GM18907 (cell line): ENCODE data around the gene TMEM108.

Experiments used
- ATAC-seq: cut with Tn5 transposase; IDR thresholded peaks from one replicate; pipeline ENCODE4 v1.9.1; 2021; ENCODE audit warnings: mild to moderate bottlenecking, moderate library complexity; ENCODE audit not compliant: unreplicated experiment

The TMEM108 gene

DNA sequence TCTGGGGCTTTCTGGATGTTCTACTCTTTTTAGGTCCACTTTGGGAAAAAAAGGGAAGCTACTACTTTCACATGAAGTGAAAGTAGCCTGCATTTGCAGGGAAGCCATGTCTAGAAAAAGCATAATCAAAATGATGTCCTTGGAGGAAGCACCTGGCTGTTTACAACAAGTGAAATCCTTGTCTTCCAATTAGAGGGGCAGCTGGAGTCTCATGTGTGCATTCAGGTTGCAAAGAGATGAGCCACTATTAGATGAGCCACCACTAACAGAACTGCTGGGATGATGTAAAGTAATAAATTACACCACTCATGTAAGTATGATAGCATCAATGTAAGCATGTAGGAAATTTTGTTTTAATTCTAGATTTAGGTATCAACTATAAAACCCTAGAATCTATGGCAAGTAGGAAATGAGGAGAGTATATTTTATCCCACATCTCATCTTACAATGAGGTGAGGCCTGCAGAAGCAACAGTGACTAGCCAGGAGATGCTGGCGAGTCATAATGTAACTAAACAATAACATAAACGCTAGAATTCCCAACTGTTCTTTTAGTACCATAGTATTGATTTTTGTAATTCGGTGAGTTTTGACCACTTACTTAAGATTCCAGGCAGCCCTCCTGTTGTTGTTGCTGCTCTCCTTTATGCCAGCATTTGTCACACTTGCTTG, 75.9 kb downstream of the TMEM108 start:
- ATAC-seq = no peak

DNA sequence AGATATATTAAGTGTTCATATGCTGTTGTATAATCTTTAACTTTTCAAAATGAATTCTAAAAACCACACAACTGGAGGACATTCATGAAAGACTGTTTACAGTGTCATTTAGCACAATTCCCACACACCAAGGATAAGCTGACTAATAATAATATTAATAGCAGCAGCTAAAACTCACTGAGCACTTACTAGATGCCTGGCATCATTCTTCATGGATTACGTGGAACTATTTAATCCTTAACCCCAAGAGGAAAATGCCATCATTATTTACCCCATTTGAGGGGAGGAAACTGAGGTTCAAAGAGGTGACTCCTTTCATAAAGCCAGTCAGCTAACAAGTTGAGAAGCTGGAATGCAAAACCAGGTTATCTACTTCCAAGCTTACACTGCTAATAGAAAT, 77.0 kb downstream of the TMEM108 start:
- no peak for ATAC-seq

DNA sequence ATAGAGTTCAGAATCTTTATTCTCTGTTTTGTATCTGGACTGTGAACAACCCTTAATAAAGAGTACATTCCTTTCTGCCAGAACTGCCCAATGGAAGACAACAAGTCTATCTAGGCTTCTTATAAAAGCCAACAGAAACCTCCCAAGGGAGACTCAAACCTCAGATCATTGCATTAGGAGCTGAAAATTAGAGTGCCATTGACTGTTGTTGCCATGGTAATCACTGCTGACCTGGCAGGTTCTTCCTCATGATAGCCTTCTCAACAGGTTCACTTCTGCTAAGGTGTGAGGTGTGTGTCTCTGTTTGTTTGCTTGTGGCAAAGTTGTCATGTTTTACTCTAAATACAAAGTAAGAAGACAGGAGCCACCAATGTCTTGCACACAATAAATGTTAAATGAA, 79.2 kb downstream of the TMEM108 start:
- ATAC-seq = no peak

DNA sequence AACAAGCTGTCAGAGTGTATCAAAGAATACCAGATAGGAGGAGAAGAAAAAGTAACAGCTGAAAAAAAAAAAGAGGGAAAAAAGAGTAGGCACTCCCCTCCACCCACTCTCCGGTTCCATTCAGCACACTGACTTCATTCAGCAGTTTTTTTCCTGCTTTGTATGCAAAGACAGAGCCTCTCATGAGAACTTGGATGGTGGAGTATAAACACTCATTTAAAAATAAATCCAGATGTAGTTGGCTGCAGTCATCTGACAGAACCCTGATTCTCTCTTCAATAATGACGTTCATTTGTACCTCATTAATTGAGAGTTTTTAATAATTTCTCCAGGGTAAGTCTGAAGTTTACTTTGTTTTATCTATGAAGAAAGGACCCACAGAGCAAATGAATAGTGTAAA, 81.0 kb downstream of the TMEM108 start:
- no peak for ATAC-seq

DNA sequence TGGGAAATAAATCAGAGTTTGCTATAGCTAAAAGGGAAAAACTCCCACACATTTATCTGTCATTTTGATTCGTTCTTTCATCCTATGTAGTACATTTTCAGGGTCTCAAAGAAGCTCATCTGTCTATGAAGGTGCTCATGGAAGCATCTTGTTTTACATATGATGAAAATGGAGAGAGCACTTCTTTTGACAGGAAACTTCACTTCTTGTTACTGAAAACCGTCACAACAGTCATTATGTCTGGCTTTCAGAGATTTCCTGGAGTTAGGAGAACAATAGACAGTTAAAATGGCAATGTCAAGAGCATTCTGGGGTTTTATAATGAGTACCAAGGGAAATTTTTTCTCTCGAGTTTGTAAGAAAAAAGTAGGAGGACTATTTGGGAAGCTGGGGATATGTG, 83.3 kb downstream of the TMEM108 start:
- ATAC-seq = no peak

DNA sequence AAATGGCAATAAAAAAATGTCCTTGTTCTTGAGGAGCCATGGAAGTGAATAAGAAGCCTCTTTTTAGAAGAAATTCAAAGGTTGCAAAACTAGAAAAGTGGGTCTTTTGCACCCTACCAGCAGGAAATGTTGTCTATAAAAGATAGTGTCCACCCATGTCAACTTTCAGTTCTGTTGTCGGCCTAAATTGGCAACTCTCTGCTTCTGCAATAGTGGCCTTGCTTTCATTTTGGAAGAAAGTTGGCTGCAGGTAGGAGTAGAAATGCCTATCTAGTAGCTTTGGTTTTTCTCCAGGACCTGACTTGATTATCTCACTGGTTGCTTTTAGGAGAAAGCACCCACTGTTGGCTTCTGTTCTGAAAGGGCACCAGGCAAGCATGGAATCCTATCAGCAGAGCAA, 85.4 kb downstream of the TMEM108 start:
- no peak for ATAC-seq

DNA sequence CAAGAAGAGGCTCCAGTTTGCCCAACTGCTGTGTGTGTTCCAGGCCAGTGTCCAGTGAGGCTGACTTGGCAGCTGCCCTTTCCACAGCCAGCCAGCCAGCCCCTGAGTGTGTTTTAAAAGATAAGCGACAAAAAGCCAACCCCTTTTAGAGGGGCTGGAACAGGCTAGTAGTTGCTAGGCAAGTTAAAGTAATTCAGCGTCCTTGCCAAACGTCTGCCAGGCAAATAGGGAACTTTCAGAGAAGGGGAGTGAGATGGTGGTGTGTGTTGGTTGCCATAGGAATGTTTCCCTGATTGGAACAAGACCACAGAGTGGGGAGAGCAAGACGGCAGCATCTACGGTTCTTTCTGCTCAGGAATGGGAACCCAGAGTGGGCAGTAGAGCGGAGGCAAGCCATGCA, 86.3 kb downstream of the TMEM108 start:
- no peak for ATAC-seq

DNA sequence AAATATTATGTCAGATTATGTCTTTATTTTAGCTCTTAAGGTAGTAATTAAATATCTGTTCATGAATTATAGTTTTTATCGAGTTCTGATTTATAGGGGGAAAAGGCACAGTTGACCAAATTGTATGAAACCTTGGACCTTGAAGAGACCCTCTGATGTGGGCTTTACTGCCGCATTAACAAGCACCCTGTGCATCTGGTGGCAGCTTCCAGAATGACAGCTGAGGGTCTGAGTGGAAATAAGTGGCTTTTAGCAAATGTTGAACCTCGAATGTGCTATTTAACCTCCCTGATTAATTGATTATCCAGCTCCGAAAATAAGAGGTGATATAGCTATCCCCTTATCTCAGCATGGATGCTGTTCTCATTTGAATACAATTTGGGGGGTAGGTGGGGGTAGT, 87.0 kb downstream of the TMEM108 start:
- no peak for ATAC-seq

DNA sequence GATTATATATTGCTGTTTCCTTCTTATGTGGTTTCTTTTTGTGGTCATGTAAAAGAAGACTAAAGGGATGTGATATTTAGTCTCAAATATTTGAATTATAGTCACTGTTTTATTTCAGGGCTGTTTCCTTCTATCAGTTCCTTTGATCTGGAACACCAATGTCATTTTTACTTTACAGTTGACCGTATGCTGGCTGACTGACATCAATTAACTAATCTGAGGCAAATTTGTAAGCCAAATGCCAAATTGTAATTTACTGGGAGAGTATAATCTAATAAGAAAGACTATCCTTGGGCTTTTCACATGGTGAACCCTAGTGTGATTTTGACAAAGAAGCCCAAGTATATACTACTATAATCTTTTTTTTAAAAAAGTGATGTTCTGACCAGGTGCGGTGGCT, 87.6 kb downstream of the TMEM108 start:
- no peak for ATAC-seq

DNA sequence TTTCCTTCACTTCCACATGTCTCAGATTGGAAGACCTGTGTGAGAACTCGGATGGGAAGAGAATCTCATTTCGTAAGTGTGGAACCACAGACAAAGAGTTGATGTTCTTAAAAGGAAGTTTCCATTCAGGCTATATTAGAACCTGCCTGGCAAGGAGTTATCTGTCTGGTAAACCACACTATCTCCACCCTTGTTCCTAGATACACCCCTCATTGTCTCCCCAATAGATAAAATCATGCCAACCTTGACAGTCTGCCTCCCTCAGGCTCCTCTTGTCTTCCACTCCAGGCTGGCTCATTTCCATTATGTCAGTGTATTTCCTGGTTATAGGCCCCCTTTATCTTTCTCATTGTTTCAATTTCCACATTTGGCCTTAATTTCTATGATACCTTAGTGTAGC, 89.2 kb downstream of the TMEM108 start:
- ATAC-seq = no peak

DNA sequence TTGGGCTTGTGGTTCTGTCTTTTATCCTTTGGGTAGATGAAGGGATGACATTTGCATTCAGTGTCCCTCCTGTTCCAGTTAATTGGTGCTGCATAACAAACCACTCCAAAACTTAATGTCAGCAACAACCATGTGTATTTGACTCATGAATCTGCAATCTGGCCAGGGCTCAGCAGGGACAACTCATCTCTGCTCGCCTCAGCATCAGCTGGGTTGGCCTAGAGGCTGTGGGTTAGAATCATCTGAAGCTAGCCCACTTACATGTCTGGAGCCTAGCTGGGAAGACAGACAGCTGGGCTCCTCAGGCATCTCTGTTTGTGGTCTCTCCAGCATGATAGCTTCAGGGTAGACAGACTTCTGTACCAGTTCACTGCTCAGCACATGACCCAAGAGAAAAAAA, 92.0 kb downstream of the TMEM108 start:
- ATAC-seq = no peak

DNA sequence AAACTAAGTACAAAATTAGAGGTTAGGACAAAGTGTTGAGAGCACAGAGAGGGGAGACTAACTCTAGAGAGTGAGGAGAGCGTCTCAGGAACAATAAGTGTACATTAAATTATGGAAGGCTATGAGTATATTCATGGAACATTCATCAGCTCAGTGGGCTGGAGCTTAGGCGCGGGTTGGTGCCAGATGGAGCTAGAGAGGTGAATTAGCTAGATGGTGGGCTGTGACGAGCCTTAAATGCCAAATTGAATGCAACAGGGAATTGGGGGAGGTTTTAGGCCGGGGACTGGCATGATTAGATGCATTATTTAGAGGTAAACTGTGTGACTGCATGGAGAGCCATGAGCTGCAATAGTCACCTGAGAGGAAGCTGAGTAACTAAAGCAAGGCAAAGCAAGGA, 97.1 kb downstream of the TMEM108 start:
- no peak for ATAC-seq

DNA sequence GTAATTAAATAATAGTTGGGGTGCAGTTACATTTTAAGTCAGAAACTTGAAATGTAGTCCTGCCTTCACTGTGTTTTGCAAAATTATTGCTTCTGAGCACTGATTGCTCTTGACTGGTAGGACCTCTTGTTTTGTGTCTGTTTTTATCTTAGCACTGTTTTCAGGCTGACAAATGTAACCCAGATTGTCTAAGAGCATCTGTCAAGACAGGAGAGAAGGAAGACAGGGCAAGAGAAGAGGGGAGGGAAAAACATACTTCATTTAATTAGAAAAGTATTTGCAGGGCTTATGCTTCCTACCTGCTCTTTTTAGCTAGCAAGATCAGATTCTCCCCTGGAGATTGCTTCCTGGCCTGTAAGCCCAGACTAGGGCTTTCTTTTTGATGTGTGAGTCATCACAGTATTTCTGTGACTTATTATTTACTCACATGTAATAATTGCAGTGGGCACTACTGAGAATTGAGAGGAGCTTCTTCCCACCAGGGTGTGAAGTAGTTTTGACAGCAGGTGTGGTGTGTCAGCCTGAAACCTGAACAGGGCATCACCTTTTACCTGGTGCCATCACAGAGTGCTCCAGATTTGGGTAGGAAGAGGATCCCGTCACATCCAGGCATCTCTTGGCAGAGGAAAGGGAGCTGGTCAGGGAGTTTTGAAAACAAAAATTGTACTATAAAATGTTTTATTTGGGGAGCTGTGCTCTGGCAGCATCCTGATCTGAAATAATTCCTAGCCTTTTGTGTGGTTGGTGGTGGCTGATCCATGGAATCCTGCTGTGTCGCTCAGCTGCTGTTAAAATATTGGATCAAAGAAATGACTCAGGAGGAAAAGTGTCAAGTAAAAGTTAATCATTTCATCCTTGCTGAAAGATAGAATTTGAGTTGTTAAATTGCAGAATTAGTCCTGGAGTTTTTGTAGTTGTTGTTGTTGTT, 98.2 kb downstream of the TMEM108 start:
- peak; percentile 86 for ATAC-seq

DNA sequence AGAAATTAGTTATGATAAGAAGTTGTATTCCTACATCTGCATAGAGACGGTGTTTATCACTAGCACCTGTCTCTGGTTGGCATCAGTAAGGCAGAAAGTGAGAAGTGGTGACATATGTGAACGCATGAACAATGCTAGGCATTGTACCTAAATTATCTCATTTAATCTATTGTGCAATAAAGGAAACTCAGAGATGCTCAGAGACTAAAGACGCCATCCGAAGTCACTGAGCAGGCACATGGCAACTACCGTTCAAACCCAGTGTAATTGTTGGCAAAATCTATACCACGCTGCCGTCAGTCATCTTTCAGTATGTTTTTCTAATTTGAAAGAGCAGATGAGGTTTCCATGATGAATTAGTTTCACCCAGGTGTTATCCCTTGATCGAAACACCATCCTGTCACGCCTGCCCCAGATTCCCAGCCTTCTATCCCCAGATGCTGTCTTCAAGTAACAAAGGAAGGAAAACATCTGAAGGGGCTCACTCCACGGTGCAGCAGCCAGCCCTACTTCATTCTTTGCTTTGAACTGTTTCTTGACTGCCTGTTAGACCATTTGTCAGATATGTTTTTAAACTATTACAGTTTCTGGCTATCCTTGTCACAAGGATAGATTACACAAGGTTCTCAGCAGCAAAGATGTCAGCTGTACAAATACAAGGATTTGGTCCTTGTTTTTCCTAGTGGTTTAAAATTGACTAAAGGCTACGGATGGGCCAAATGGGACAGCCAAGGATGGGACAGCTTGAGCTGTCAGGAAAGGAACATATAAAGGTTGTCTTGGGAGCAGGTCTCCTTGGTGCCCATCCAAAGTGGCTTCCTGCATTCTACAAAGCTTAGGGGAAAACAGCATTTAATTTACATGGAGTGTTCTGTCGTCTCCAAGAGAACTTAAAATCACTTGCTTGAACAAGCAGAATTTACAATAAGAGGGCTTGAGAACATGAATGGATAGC, 99.1 kb downstream of the TMEM108 start:
- no peak for ATAC-seq

DNA sequence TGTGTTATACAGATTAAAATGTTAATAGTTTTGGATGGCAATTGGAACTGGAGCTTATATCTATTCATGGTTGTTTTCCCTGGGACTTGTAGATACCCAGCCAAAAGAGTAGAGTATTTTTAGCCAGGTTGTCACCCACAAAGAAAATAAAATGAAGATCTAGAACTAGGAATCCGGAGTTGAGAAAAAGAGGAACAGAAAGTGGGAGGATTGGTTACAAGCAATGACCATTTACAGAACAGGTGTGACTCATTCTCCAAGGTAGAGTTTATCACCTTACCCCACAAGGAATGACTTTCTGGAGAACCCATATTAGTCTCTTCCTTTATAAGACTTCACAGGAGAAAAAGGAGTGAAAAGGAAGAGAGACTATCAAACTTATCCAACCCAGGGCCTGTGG, 99.8 kb downstream of the TMEM108 start:
- peak; percentile 86 for ATAC-seq

DNA sequence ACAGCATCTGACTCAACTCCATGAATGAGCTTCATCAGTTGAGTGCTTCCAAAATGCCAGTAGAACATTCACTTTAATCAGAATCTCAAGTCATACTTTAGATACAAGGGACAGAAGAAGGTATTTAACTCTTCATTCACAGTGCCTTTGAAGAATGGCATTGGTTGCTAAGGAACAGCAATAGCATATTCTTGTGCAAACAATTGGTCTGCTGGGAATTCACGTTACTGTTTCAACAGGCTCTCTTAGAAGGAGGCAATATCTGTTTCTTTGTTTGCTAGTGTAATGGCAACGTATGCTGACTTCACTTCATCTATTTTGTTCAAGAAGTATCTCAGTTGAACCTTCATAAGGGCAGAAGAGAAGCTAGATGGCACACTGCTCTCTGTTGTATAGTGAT, 113.9 kb downstream of the TMEM108 start:
- no peak for ATAC-seq

DNA sequence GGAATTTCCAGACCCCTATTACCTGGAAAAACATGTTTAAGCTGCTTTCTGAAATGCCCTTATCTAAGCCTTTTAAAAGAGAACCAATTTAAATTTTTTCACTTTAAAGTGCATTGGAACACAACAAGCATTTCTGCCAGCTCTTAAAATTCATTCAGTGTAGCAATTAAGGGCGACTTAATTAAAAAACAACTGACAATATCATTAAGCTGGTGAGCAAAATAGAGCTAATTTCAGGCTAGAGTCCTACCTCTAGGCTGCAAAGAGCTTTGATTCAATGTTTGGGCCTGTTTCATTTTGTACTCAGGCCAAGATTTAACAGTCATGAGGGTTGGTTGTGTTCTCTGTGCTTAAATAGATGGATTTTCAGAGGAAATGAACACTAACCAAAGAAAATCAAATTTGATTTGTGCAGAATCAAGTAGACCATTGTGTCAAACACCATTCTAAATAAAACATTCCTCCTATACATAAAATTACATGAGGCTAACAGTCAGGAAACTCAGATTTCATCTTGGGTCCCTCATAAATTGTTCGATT, 114.6 kb downstream of the TMEM108 start:
- ATAC-seq = no peak

DNA sequence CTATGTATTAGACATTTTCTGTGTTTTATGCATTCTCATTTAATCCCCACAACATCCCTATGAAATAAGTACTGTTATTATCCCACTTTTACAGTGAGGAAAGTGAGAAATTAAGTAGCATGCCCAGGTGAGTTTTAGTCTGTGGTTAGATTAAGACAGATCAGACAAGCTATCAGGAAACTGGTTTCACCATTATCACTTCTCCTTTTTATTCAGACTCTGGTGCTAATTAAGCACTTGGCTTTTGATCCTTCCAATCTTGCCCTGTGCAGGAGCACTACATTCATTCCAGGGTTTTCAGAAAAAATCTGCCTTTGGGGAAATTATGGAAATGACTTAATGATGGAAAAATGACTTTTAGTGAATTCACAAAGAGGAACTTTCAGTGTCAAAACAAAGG, 115.2 kb downstream of the TMEM108 start:
- ATAC-seq = no peak

DNA sequence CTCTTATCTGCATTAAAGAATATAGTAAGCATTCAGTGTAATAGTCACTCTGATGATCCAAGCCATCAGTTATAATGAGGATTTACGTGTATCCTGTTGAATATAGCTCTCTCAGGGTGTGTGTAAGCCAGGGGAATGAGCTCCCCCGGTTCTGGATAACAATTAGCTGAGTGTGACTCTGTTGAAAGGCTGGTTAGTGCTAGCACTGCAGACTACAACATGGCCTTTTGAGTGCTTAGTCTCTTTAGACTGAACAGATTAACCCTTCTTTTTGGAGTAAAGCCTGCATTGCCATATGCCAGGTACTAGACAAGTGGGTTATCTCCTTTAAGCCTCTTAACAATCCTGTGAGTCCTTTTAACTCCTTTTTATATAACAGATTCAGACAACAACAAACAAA, 119.5 kb downstream of the TMEM108 start:
- ATAC-seq = no peak

DNA sequence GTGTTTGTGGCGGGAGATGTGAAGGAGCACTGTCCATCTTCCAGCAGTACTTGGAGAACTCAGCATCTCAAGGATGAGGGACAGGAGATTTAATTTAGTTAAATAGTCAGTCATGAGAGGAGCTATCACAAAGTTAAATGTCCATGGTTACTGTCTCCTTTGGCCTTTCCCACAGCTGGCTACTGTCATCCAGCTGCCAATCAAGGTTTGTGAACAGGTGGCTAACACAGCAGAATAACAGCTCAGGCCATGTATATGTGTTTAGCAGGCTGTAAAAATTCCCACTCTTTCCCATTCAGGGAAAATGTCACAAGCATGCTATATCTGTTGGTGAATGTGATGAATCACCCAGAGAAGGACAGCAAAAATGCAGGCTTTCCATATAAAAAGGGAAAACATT, 120.5 kb downstream of the TMEM108 start:
- no peak for ATAC-seq
